CD4-positive, CD25-positive, alpha-beta regulatory T cell (primary cell): Measurements from ENCODE around the gene PPM1N. TPM values are rescaled to one million over a fixed set of nuclear protein-coding genes. Genes with fewer than 3 reads are reported as not detected.

Experiments
- ATAC-seq, 2 donors: fragments of 150-1000 bp; cut with Tn5 transposase; one replicate each; pipeline ENCODE4 v1.10.0; 2021; ENCODE audit warnings: low read depth in 2 of 2, moderate number of reproducible peaks in 2 of 2, moderate library complexity in 1 of 2
- DNase-seq, 3 donors: peaks; one replicate each; pipeline versions ENCODE4 v3.0.0 to v3.0.0-alpha.2; 2012 to 2022; ENCODE audit warnings: mixed read lengths in 1 of 3
- H3K27ac ChIP-seq: one replicate; pipeline ENCODE4 v1.7.0; 2013; ENCODE audit warnings: mild to moderate bottlenecking, low read length; ENCODE audit not compliant: insufficient read depth, poor library complexity, severe bottlenecking
- H3K27me3 ChIP-seq: one replicate; pipeline ENCODE4 v1.7.0; 2013; ENCODE audit warnings: low read length; ENCODE audit not compliant: control insufficient read depth, insufficient read depth
- H3K36me3 ChIP-seq: one replicate; pipeline ENCODE4 v1.7.0; 2013; ENCODE audit warnings: mild to moderate bottlenecking, low read length, moderate library complexity; ENCODE audit not compliant: control insufficient read depth, insufficient read depth
- H3K4me1 ChIP-seq: 2 replicates; pipeline ENCODE4 v1.7.0; 2013; ENCODE audit warnings: mild to moderate bottlenecking, low read length; ENCODE audit not compliant: insufficient read depth, control insufficient read depth, poor library complexity, severe bottlenecking
- H3K4me3 ChIP-seq: one replicate; pipeline ENCODE4 v1.7.0; 2013; ENCODE audit warnings: low read depth, mild to moderate bottlenecking, low read length, moderate library complexity
- H3K9me3 ChIP-seq, 2 experiments: 1 replicate in 1 of 2; 2 replicates in 1 of 2; pipeline ENCODE4 v1.7.0; 2013; ENCODE audit warnings: low read length in 2 of 2, mild to moderate bottlenecking in 1 of 2, moderate library complexity in 1 of 2; ENCODE audit not compliant: control insufficient read depth in 2 of 2
- H3K27ac Mint-ChIP-seq, 3 donors: one replicate each; pipeline ENCODE4 v1.8.0; 2020 to 2022; ENCODE audit warnings: mild to moderate bottlenecking in 3 of 3, mixed read lengths in 3 of 3, moderate library complexity in 2 of 3
- H3K27me3 Mint-ChIP-seq: one replicate; pipeline ENCODE4 v1.8.0; 2022; ENCODE audit warnings: mild to moderate bottlenecking, mixed read lengths
- H3K36me3 Mint-ChIP-seq: one replicate; pipeline ENCODE4 v1.8.0; 2020; ENCODE audit warnings: mixed read lengths
- H3K4me1 Mint-ChIP-seq, 4 donors: one replicate each; pipeline ENCODE4 v1.8.0; 2020 to 2022; ENCODE audit warnings: mixed read lengths in 4 of 4, mild to moderate bottlenecking in 1 of 4
- H3K4me3 Mint-ChIP-seq, 4 donors: one replicate each; pipeline ENCODE4 v1.8.0; 2020 to 2022; ENCODE audit warnings: mild to moderate bottlenecking in 4 of 4, mixed read lengths in 4 of 4, moderate library complexity in 3 of 4
- H3K9me3 Mint-ChIP-seq, 7 donors: one replicate each; pipeline ENCODE4 v1.8.0; 2020 to 2022; ENCODE audit warnings: mixed read lengths in 7 of 7, mild to moderate bottlenecking in 3 of 7, moderate library complexity in 2 of 7
- polyA plus RNA-seq, 4 donors: library from polyadenylated mRNA; unstranded; fragments of 300-500 nt; fragmentation: Illumina TruSeq; gene quantifications; one replicate each; pipeline ENCODE4 v1.2.3, GENCODE V29; 2021
- total RNA-seq: library from RNA; stranded (reverse); gene quantifications from one replicate; pipeline ENCODE4 v1.2.3, GENCODE V29; 2022

Gene PPM1N
- total and polyA plus RNA-seq, 5 donors from 2014 or later: 2.3 to 6.7 (median 3.2) TPM

- no peaks in the 10 kb centered on the region for H3K9me3 ChIP-seq
- peaks cover 28% of the 10 kb centered on the region for H3K36me3 ChIP-seq
- Mint-ChIP-seq H3K9me3 (no peaks in the 10 kb centered on the region), H3K4me3 (peak overlapping the region in 2 of 4 donors; percentile 43 to 66), H3K27ac (peak overlapping the region; percentile 56 to 91 (median 91)), H3K27me3 (no peaks in the 10 kb centered on the region), H3K36me3 (peaks cover 8% of the 10 kb centered on the region), H3K4me1 (peaks cover 0 to 57% (median 25%) of the 10 kb centered on the region in 4 donors)
- no peaks in the 10 kb centered on the region for H3K27me3 ChIP-seq
- ATAC-seq (no peak), DNase-seq (no peak)
- H3K27ac ChIP-seq: peak overlapping the region; percentile 76
- H3K4me1 ChIP-seq: peaks cover 48% of the 10 kb centered on the region
- no peak overlapping the region for H3K4me3 ChIP-seq
Measured at GRCh38 chr19:45515807-45516401, 17.7 kb downstream of the PPM1N start.

GRCh38 chr19:45517238-45517637 lies 19.0 kb downstream of the PPM1N start:
- H3K36me3 ChIP-seq: peaks cover 32% of the 10 kb centered on the region
- Mint-ChIP-seq H3K27me3 (no peaks in the 10 kb centered on the region), H3K4me1 (peaks cover 0 to 45% (median 14%) of the 10 kb centered on the region in 4 donors), H3K4me3 (no peak overlapping the region), H3K9me3 (no peaks in the 10 kb centered on the region), H3K36me3 (peaks cover 8% of the 10 kb centered on the region), H3K27ac (peak overlapping the region in 1 of 3 donors; percentile 35)
- DNase-seq (no peak), ATAC-seq (no peak)
- H3K4me1 ChIP-seq: peaks cover 36% of the 10 kb centered on the region
- H3K4me3 ChIP-seq: no peak overlapping the region
- no peaks in the 10 kb centered on the region for H3K9me3 ChIP-seq
- H3K27me3 ChIP-seq: no peaks in the 10 kb centered on the region
- no peak overlapping the region for H3K27ac ChIP-seq

GRCh38 chr19:45517641-45518468 lies 19.6 kb downstream of the PPM1N start:
- ATAC-seq: no peak
- peaks cover 35% of the 10 kb centered on the region for H3K4me1 ChIP-seq
- peaks cover 8% of the 10 kb centered on the region for H3K36me3 Mint-ChIP-seq
- no peak overlapping the region for H3K4me3 ChIP-seq
- no peaks in the 10 kb centered on the region for H3K27me3 Mint-ChIP-seq
- no peak for DNase-seq
- no peak overlapping the region for H3K27ac Mint-ChIP-seq
- H3K27ac ChIP-seq: no peak overlapping the region
- peak overlapping the region in 1 of 4 donors; percentile 13 for H3K4me3 Mint-ChIP-seq
- H3K4me1 Mint-ChIP-seq: peaks cover 0 to 39% (median 12%) of the 10 kb centered on the region in 4 donors
- H3K36me3 ChIP-seq: peaks cover 35% of the 10 kb centered on the region
- H3K9me3 Mint-ChIP-seq: no peaks in the 10 kb centered on the region
- no peaks in the 10 kb centered on the region for H3K27me3 ChIP-seq
- H3K9me3 ChIP-seq: no peaks in the 10 kb centered on the region

GRCh38 chr19:45518469-45518826 lies 20.2 kb downstream of the PPM1N start:
- H3K27ac ChIP-seq: no peak overlapping the region
- no peak for ATAC-seq
- Mint-ChIP-seq H3K27ac (no peak overlapping the region), H3K4me1 (peaks cover 0 to 37% (median 11%) of the 10 kb centered on the region in 4 donors), H3K9me3 (no peaks in the 10 kb centered on the region), H3K36me3 (peaks cover 9% of the 10 kb centered on the region), H3K27me3 (no peaks in the 10 kb centered on the region), H3K4me3 (no peak overlapping the region)
- H3K4me1 ChIP-seq: peaks cover 30% of the 10 kb centered on the region
- H3K36me3 ChIP-seq: peaks cover 37% of the 10 kb centered on the region
- no peak for DNase-seq
- no peaks in the 10 kb centered on the region for H3K27me3 ChIP-seq
- no peaks in the 10 kb centered on the region for H3K9me3 ChIP-seq
- no peak overlapping the region for H3K4me3 ChIP-seq

GRCh38 chr19:45522010-45522941 lies 24.0 kb downstream of the PPM1N start:
- H3K4me1 ChIP-seq: peaks cover 3% of the 10 kb centered on the region
- H3K36me3 Mint-ChIP-seq: peaks cover 17% of the 10 kb centered on the region
- ATAC-seq (no peak), DNase-seq (no peak)
- no peaks in the 10 kb centered on the region for H3K27me3 Mint-ChIP-seq
- no peak overlapping the region for H3K4me3 ChIP-seq
- no peak overlapping the region for H3K27ac ChIP-seq
- H3K4me3 Mint-ChIP-seq: no peak overlapping the region
- H3K27ac Mint-ChIP-seq: no peak overlapping the region
- no peaks in the 10 kb centered on the region for H3K9me3 Mint-ChIP-seq
- peaks cover 0 to 13% (median 7%) of the 10 kb centered on the region in 4 donors for H3K4me1 Mint-ChIP-seq
- H3K36me3 ChIP-seq: peaks cover 43% of the 10 kb centered on the region
- H3K27me3 ChIP-seq: no peaks in the 10 kb centered on the region
- no peaks in the 10 kb centered on the region for H3K9me3 ChIP-seq

GRCh38 chr19:45523642-45524256 lies 25.5 kb downstream of the PPM1N start:
- H3K36me3 Mint-ChIP-seq: peaks cover 12% of the 10 kb centered on the region
- H3K27ac ChIP-seq: peak overlapping the region; percentile 24
- no peaks in the 10 kb centered on the region for H3K27me3 ChIP-seq

GRCh38 chr19:45524575-45525129 lies 26.4 kb downstream of the PPM1N start:
- H3K9me3 Mint-ChIP-seq: no peaks in the 10 kb centered on the region
- H3K4me1 ChIP-seq: peaks cover 11% of the 10 kb centered on the region
- H3K27me3 Mint-ChIP-seq: peaks cover 5% of the 10 kb centered on the region
- DNase-seq: no peak
- no peak overlapping the region for H3K27ac Mint-ChIP-seq
- no peak overlapping the region for H3K4me3 ChIP-seq
- H3K9me3 ChIP-seq: no peaks in the 10 kb centered on the region
- H3K4me1 Mint-ChIP-seq: peaks cover 0 to 24% (median 14%) of the 10 kb centered on the region in 4 donors
- no peaks in the 10 kb centered on the region for H3K27me3 ChIP-seq
- no peak overlapping the region for H3K4me3 Mint-ChIP-seq
- no peak overlapping the region for H3K27ac ChIP-seq
- H3K36me3 Mint-ChIP-seq: peaks cover 12% of the 10 kb centered on the region
- ATAC-seq: no peak
- H3K36me3 ChIP-seq: peaks cover 30% of the 10 kb centered on the region

More at GRCh38 chr19:45523642-45524256, 25.5 kb downstream of the PPM1N start:
- peaks cover 6% of the 10 kb centered on the region for H3K4me1 ChIP-seq
- peak; percentile 98 for ATAC-seq
- no peaks in the 10 kb centered on the region for H3K9me3 Mint-ChIP-seq
- DNase-seq: peak; percentile 67 to 87 (median 85)
- no peak overlapping the region for H3K4me3 ChIP-seq
- H3K9me3 ChIP-seq: no peaks in the 10 kb centered on the region
- peaks cover 31% of the 10 kb centered on the region for H3K36me3 ChIP-seq
- peaks cover 0 to 20% (median 14%) of the 10 kb centered on the region in 4 donors for H3K4me1 Mint-ChIP-seq
- H3K4me3 Mint-ChIP-seq: peak overlapping the region in 1 of 4 donors; percentile 14
- peaks cover 5% of the 10 kb centered on the region for H3K27me3 Mint-ChIP-seq
- peak overlapping the region in 2 of 3 donors; percentile 44 to 85 for H3K27ac Mint-ChIP-seq
